ENCODE results near the gene JARID2. TPM values are rescaled to one million over a fixed set of nuclear protein-coding genes. Genes with fewer than 3 reads are reported as not detected.
A peak's percentile ranks its signal among the peaks of the same experiment; 100 is the strongest.

Gene JARID2
- polyA plus RNA-seq, 1 donor (not counting 4 experiments of a cell fraction or from before 2014, with no cell fraction given) = 11.0 TPM

DNA sequence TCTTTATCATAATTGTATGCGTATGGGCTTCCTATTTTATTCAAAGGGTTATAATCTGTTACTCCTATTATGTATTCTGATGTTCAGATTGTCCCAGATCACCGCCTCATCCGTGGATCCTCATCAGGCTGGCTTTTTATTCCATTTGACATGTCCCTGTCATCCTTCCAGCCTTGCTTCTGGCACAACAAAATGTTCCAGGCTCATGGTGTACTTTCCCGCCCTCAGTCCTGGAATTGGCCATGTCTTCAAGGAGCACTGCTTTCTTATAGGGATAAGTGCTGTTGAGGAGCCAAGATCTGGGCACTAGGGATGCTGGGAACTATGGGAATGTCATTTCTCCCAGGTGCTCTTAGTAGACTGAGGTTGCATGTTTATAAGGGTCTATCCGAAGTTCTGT lies 207.8 kb downstream of the JARID2 start:
- no peak overlapping the region for H3K27ac ChIP-seq (ENCODE audit: control insufficient read depth, insufficient read depth, low read length)
- no peaks in the 10 kb centered on the region for H4K20me1 ChIP-seq (ENCODE audit: control insufficient read depth, extremely low read depth, insufficient read depth, low read length)

DNA sequence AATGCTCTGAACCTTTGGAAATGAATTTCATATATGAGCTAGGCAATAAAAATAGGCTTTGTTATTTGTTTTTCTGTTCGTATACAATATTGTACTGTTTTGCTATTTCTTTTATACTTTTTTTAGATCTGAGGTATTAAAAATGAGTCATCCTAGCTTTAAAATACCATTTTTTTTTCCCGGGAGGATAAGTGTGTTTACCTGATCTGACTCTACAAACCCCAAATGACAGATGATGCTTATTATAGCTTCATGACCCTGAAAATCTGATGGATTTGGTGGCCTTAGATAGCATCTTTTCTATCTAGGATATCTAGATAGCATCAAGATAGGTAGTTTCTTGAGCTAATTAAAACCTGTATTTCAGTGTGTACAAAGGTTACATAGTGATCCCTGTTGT lies 210.6 kb downstream of the JARID2 start:
- H3K9me1 ChIP-seq (ENCODE audit: control insufficient read depth, extremely low read depth, insufficient read depth, low read length) = peaks cover 3% of the 10 kb centered on the region
- H3K27me3 ChIP-seq (ENCODE audit: control insufficient read depth, extremely low read depth, insufficient read depth, low read length) = no peaks in the 10 kb centered on the region
- peaks cover under 1% of the 10 kb centered on the region for H4K20me1 ChIP-seq (ENCODE audit: control insufficient read depth, extremely low read depth, insufficient read depth, low read length)
- H3K4me3 ChIP-seq (ENCODE audit: control insufficient read depth in 2 of 3, extremely low read depth in 1 of 3, insufficient read depth in 2 of 3, low read depth in 1 of 3, low read length in 3 of 3) = no peak overlapping the region
- peaks cover 44% of the 10 kb centered on the region for H3K79me2 ChIP-seq (ENCODE audit: control insufficient read depth, insufficient read depth, low read length)
- no peaks in the 10 kb centered on the region for H3K9me3 ChIP-seq (ENCODE audit: control insufficient read depth, low read depth, low read length)
- dilution Hi-C loops (cut with MboI; ENCODE audit: extremely low pct_ligation_motif_present, low sequenced_read_pairs) = no loop called here
- peaks cover 0 to 7% of the 10 kb centered on the region in 2 experiments for H3K36me3 ChIP-seq (ENCODE audit: control insufficient read depth in 2 of 2, extremely low read depth in 1 of 2, insufficient read depth in 2 of 2, low read length in 2 of 2)
- H2AFZ ChIP-seq (ENCODE audit: control insufficient read depth, low read length) = no peak overlapping the region
- DNase-seq (ENCODE audit: low read depth, low spot score) = no peak
- FAIRE-seq = no peak
- H3K27ac ChIP-seq (ENCODE audit: control insufficient read depth, insufficient read depth, low read length) = peak overlapping the region; percentile 56
- no peak overlapping the region for H3K9ac ChIP-seq (ENCODE audit: control insufficient read depth, extremely low read depth, insufficient read depth, low read length)
- peaks cover 21% of the 10 kb centered on the region for H3K4me1 ChIP-seq (ENCODE audit: control insufficient read depth, extremely low read depth, insufficient read depth, low read length)
- no peak overlapping the region for H3K4me2 ChIP-seq (ENCODE audit: control insufficient read depth, extremely low read depth, insufficient read depth, low read depth, low read length)
- TF ChIP-seq, protein P1, sequence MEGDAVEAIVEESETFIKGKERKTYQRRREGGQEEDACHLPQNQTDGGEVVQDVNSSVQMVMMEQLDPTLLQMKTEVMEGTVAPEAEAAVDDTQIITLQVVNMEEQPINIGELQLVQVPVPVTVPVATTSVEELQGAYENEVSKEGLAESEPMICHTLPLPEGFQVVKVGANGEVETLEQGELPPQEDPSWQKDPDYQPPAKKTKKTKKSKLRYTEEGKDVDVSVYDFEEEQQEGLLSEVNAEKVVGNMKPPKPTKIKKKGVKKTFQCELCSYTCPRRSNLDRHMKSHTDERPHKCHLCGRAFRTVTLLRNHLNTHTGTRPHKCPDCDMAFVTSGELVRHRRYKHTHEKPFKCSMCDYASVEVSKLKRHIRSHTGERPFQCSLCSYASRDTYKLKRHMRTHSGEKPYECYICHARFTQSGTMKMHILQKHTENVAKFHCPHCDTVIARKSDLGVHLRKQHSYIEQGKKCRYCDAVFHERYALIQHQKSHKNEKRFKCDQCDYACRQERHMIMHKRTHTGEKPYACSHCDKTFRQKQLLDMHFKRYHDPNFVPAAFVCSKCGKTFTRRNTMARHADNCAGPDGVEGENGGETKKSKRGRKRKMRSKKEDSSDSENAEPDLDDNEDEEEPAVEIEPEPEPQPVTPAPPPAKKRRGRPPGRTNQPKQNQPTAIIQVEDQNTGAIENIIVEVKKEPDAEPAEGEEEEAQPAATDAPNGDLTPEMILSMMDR (optimal IDR thresholded peaks at IDR 0.05 in 1 of 3, IDR thresholded peaks at IDR 0.05 in 1 of 3, conservative IDR thresholded peaks at IDR 0.05 in 1 of 3; ENCODE audit: extremely low read depth in 1 of 3, insufficient read depth in 2 of 3, low read length in 3 of 3) = no peak
- no peak for TF ChIP-seq EZH2 (IDR thresholded peaks at IDR 0.05; ENCODE audit: low read length)

More for the DNA sequence above, 207.8 kb downstream of the JARID2 start:
- Histone ChIP-seq H3K4me2 (ENCODE audit: control insufficient read depth, extremely low read depth, insufficient read depth, low read depth, low read length) (no peak overlapping the region), H3K9me3 (ENCODE audit: control insufficient read depth, low read depth, low read length) (no peaks in the 10 kb centered on the region), H3K9me1 (ENCODE audit: control insufficient read depth, extremely low read depth, insufficient read depth, low read length) (peaks cover 7% of the 10 kb centered on the region), H3K4me1 (ENCODE audit: control insufficient read depth, extremely low read depth, insufficient read depth, low read length) (peaks cover 25% of the 10 kb centered on the region), H3K79me2 (ENCODE audit: control insufficient read depth, insufficient read depth, low read length) (peaks cover 45% of the 10 kb centered on the region), H3K27me3 (ENCODE audit: control insufficient read depth, extremely low read depth, insufficient read depth, low read length) (no peaks in the 10 kb centered on the region), H2AFZ (ENCODE audit: control insufficient read depth, low read length) (no peak overlapping the region), H3K9ac (ENCODE audit: control insufficient read depth, extremely low read depth, insufficient read depth, low read length) (no peak overlapping the region), H3K4me3 (ENCODE audit: control insufficient read depth in 2 of 3, extremely low read depth in 1 of 3, insufficient read depth in 2 of 3, low read depth in 1 of 3, low read length in 3 of 3) (no peak overlapping the region), H3K36me3 (ENCODE audit: control insufficient read depth in 2 of 2, extremely low read depth in 1 of 2, insufficient read depth in 2 of 2, low read length in 2 of 2) (peaks cover 0 to 7% of the 10 kb centered on the region in 2 experiments)
- dilution Hi-C loops (cut with MboI; ENCODE audit: extremely low pct_ligation_motif_present, low sequenced_read_pairs) = no loop called here
- no peak for DNase-seq (ENCODE audit: low read depth, low spot score)
- TF ChIP-seq, protein P1 (optimal IDR thresholded peaks at IDR 0.05 in 1 of 3, IDR thresholded peaks at IDR 0.05 in 1 of 3, conservative IDR thresholded peaks at IDR 0.05 in 1 of 3; ENCODE audit: extremely low read depth in 1 of 3, insufficient read depth in 2 of 3, low read length in 3 of 3) = no peak
- TF ChIP-seq EZH2 (IDR thresholded peaks at IDR 0.05; ENCODE audit: low read length) = no peak
- no peak for FAIRE-seq

Data from keratinocyte (primary cell).